Fibroblast of pulmonary artery (primary cell): ENCODE measurements around the gene CYLD.

Source experiments
- DNase-seq: peaks from one replicate; pipeline ENCODE4 v3.0.0-alpha.2; 2010; ENCODE audit warnings: low read depth
- H3K4me3 ChIP-seq: replicated peaks from 2 replicates; pipeline ENCODE4 v1.5.1; 2011; ENCODE audit warnings: low read depth, mild to moderate bottlenecking, control low read depth, low read length, moderate library complexity
- CTCF ChIP-seq: IDR thresholded peaks from 2 replicates; pipeline ENCODE4 v1.5.1; 2011; ENCODE audit warnings: mild to moderate bottlenecking, control low read depth, low read length, inconsistent platforms; ENCODE audit errors: missing control alignments

CYLD gene

GRCh38 chr16:50834701-50835100 is 92.8 kb downstream of the CYLD start:
- DNase-seq, result no peak
- no peak overlapping the region for H3K4me3 ChIP-seq
- no peak for TF ChIP-seq CTCF

- no peak overlapping the region for H3K4me3 ChIP-seq
- no peak for DNase-seq
- no peak for TF ChIP-seq CTCF
Measured at GRCh38 chr16:50835358-50836060, 93.6 kb downstream of the CYLD start.

GRCh38 chr16:50836121-50836621 is 94.3 kb downstream of the CYLD start:
- no peak overlapping the region for H3K4me3 ChIP-seq
- TF ChIP-seq CTCF, result no peak
- DNase-seq, result peak; percentile 13

GRCh38 chr16:50837324-50837723 is 95.4 kb downstream of the CYLD start:
- no peak for TF ChIP-seq CTCF
- no peak overlapping the region for H3K4me3 ChIP-seq
- DNase-seq, result no peak

- peak; percentile 21 for DNase-seq
- no peak overlapping the region for H3K4me3 ChIP-seq
- no peak for TF ChIP-seq CTCF
Measured at GRCh38 chr16:50838165-50838564, 96.3 kb downstream of the CYLD start.

- H3K4me3 ChIP-seq, result no peak overlapping the region
- TF ChIP-seq CTCF, result no peak
- no peak for DNase-seq
Measured at GRCh38 chr16:50838885-50839284, 97.0 kb downstream of the CYLD start.

GRCh38 chr16:50839356-50839755 is 97.5 kb downstream of the CYLD start:
- DNase-seq, result no peak
- no peak for TF ChIP-seq CTCF
- H3K4me3 ChIP-seq, result no peak overlapping the region
